Prostate gland (tissue), 2 donors: ENCODE measurements around the gene ACTL7A.

Experiments
- CTCF ChIP-seq, 4 experiments: fragments of 200-600 bp in 2 of 4; fragments of 450-650 bp in 2 of 4; sonication (generic) in 2 of 4; IDR thresholded peaks; 1 replicate in 3 of 4; 2 replicates in 1 of 4; pipeline ENCODE4 v1.5.1; 2016 to 2019; ENCODE audit warnings: antibody characterized with exemption in 4 of 4, mild to moderate bottlenecking in 2 of 4, moderate library complexity in 2 of 4
- POLR2A ChIP-seq: fragments of 450-650 bp; IDR thresholded peaks from one replicate; pipeline ENCODE4 v1.6.1; 2016; ENCODE audit warnings: antibody characterized with exemption, mild to moderate bottlenecking
- POLR2AphosphoS5 ChIP-seq: sonication (generic); formaldehyde crosslinking; IDR thresholded peaks from one replicate; pipeline ENCODE4 v1.6.1; 2017; ENCODE audit warnings: antibody characterized with exemption

GRCh38 chr9:108883085-108883484, 21.0 kb downstream of the ACTL7A start:
- no peak for TF ChIP-seq CTCF (IDR thresholded peaks at IDR 0.05)
- no peak for TF ChIP-seq POLR2A
- no peak for TF ChIP-seq POLR2AphosphoS5
